SU-DHL-6 (cell line): ENCODE data around the gene UMAD1.

Source experiments
- CTCF ChIP-seq: fragments of 200-600 bp; sonication (generic); IDR thresholded peaks from one replicate; pipeline ENCODE4 v1.5.1; 2017; ENCODE audit warnings: antibody characterized with exemption, mild to moderate bottlenecking, low read length, moderate library complexity; ENCODE audit not compliant: insufficient read depth, poor library complexity, severe bottlenecking
- EZH2phosphoT487 ChIP-seq: fragments of 200-600 bp; sonication (generic), shearing (Covaris generic); conservative IDR thresholded peaks from 2 replicates; pipeline ENCODE4 v1.6.1; 2018; ENCODE audit warnings: mild to moderate bottlenecking, antibody characterized with exemption, low read length, moderate library complexity, mixed read lengths

DNA sequence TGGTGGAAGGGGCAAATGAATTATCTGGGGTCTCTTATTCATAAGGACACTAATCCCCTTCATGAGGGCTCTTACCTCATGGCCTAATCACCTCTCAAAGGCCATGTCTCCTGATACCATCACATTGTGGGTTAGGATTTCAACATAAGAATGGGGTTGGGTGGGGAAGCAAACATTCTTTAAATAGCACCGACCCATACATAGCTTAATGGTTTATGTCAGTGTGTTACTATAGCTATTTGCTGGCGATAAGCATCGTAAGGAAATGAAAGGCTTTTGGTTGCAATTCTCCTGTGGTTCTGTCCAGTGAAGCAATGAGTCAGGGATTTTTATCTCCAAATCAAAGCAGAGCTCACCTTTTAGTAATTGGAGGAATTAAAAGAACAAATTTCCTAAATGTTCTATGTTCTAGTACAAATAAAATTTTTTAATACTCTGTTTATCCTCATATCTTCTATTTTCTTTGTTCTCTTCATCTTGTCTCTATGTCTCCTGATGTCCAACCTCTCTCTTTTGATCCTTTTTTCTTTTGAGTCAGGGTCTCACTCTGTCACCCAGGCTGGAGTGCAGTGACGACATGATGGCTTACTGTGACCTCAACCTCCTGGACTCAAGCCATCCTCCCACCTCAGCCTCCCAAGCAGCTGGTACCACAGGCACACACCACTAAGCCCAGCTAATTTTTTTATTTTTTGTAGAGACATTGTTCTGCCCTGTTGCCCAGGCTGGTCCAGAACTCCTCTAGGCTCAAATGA, 271.0 kb downstream of the UMAD1 start:
- TF ChIP-seq CTCF (no peak), EZH2phosphoT487 (no peak)
